Glutamatergic neuron (in vitro differentiated cells): Measurements from ENCODE around the gene CXorf49. TPM values are rescaled to one million over a fixed set of nuclear protein-coding genes. Genes with fewer than 3 reads are reported as not detected.
"Not testable (repeated sequence)": the region's sequence is repeated elsewhere in the genome, so short reads cannot be mapped to it uniquely, and the experiment has no call there.

Experiments
- DNase-seq: peaks from one replicate; pipeline ENCODE4 v3.0.0; 2022
- H3K27ac Mint-ChIP-seq: one replicate; pipeline ENCODE4 v1.8.0; 2020; ENCODE audit warnings: mild to moderate bottlenecking, mixed read lengths, inconsistent platforms; ENCODE audit not compliant: unreplicated experiment
- H3K27me3 Mint-ChIP-seq: one replicate; pipeline ENCODE4 v1.8.0; 2020; ENCODE audit warnings: mild to moderate bottlenecking, moderate library complexity, mixed read lengths, inconsistent platforms; ENCODE audit not compliant: unreplicated experiment
- H3K36me3 Mint-ChIP-seq: one replicate; pipeline ENCODE4 v1.8.0; 2020; ENCODE audit warnings: mild to moderate bottlenecking, mixed read lengths, inconsistent platforms; ENCODE audit not compliant: unreplicated experiment
- H3K4me1 Mint-ChIP-seq: one replicate; pipeline ENCODE4 v1.8.0; 2020; ENCODE audit warnings: mild to moderate bottlenecking, low read depth, mixed read lengths, inconsistent platforms; ENCODE audit not compliant: unreplicated experiment
- H3K4me3 Mint-ChIP-seq: one replicate; pipeline ENCODE4 v1.8.0; 2020; ENCODE audit warnings: mild to moderate bottlenecking, mixed read lengths, inconsistent platforms; ENCODE audit not compliant: unreplicated experiment
- H3K9me3 Mint-ChIP-seq: one replicate; pipeline ENCODE4 v1.8.0; 2020; ENCODE audit warnings: mild to moderate bottlenecking, moderate library complexity, mixed read lengths, inconsistent platforms; ENCODE audit not compliant: unreplicated experiment
- total RNA-seq: library from RNA; stranded (reverse); fragmentation: NEBNext Ultra II Directional; extraction: Animal tissue kit (Norgen Biotek cat#: 25700); gene quantifications from one replicate; pipeline ENCODE4 v1.2.1, GENCODE V29; 2021; ENCODE audit not compliant: unreplicated experiment
- TF ChIP-seq, protein P1 (sequence below): fragments of 200-600 bp; sonication (generic); IDR thresholded peaks from one replicate; pipeline ENCODE4 v1.5.0; 2021; ENCODE audit not compliant: partially characterized antibody, unreplicated experiment

Gene CXorf49
- total RNA-seq, 1 donor from 2014 or later = not detected

DNA sequence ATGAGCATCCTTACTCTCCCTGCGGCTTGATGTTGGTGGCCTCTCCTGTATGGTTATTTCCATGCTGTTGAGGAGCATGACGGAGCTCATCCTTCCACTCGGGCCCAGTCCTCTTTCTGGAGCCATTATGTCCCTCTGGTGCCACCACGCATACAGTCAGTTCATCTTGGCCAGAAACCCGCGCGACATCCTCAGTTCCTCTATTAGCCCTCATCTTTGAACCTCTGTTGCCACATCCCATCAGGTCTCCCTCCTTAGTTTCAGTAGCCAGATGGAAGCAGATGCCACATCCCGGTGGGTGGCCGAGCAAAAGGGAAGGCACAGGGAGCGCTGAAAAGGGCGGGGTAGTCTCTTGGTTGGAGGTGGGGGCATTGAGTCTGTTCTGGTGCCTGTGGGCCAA lies 46.1 kb downstream of the CXorf49 start:
- H3K27ac Mint-ChIP-seq = no peak overlapping the region
- H3K4me3 Mint-ChIP-seq = no peak overlapping the region
- peaks cover 2% of the 10 kb centered on the region for H3K9me3 Mint-ChIP-seq
- H3K27me3 Mint-ChIP-seq = no peaks in the 10 kb centered on the region
- H3K4me1 Mint-ChIP-seq = peaks cover 4% of the 10 kb centered on the region
- no peaks in the 10 kb centered on the region for H3K36me3 Mint-ChIP-seq
- TF ChIP-seq, protein P1, sequence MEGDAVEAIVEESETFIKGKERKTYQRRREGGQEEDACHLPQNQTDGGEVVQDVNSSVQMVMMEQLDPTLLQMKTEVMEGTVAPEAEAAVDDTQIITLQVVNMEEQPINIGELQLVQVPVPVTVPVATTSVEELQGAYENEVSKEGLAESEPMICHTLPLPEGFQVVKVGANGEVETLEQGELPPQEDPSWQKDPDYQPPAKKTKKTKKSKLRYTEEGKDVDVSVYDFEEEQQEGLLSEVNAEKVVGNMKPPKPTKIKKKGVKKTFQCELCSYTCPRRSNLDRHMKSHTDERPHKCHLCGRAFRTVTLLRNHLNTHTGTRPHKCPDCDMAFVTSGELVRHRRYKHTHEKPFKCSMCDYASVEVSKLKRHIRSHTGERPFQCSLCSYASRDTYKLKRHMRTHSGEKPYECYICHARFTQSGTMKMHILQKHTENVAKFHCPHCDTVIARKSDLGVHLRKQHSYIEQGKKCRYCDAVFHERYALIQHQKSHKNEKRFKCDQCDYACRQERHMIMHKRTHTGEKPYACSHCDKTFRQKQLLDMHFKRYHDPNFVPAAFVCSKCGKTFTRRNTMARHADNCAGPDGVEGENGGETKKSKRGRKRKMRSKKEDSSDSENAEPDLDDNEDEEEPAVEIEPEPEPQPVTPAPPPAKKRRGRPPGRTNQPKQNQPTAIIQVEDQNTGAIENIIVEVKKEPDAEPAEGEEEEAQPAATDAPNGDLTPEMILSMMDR = no peak
- DNase-seq = no peak

DNA sequence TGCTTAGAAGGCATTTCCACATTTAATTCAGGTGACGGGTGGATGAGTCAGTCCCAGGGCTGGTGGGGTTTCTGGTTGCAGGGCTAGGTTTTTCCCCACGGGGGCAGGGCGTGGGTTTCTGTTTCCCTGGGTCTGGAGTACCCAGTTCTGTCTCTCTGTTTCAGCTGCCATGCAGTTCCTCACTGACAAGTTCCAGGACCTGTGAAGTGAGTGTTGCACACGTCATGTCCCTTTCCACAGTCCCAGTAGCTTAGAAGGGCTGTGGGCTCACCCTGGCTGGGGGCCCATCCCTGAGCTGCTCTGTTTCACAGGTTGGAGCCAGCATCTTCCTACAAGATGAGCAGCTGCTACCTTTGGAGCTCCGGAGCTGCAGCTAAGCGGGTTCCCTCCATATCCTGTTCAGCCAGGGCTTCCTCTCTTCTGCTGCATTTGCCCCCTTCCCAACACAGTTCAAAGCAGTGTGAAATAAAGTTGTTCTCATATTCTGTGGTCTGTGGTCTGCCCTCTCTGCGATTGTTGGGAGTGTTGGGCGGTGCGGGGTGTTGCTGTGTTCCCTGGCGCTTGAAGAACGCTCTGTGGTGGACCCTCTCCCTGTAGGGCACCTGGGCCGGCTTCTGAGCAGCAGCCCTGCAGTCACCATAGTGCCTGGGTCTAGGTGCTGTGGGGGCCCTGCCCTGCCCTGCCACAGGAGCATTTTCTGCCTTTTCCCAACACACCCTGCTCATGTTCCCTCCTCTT lies 46.9 kb downstream of the CXorf49 start:
- no peak for DNase-seq
- TF ChIP-seq, protein P1 = no peak
- no peaks in the 10 kb centered on the region for H3K27me3 Mint-ChIP-seq
- H3K9me3 Mint-ChIP-seq = peaks cover 2% of the 10 kb centered on the region
- no peak overlapping the region for H3K4me3 Mint-ChIP-seq
- no peak overlapping the region for H3K27ac Mint-ChIP-seq
- no peaks in the 10 kb centered on the region for H3K36me3 Mint-ChIP-seq
- H3K4me1 Mint-ChIP-seq = peaks cover 4% of the 10 kb centered on the region

DNA sequence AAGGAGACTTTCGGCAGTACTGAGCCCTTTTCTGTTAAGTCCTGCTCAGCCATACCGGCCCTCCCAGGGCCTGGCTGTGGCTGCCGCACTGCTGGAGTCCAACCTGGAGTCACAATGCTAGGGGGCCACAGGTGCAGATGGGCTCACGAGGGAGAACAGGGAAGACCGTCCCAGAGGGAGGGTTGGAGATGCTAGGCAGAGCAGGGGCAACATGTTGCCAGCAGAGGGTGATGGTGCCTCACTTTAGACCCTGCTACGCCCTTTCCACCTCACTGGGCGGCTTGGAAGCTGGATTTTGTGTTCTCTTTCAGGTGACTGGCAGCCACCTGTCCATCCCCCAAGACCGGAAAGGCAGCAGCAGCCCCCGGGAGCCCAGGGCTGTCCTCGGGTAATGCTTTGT lies 48.1 kb downstream of the CXorf49 start:
- not testable (repeated sequence) for H3K4me3 Mint-ChIP-seq, H3K27me3 Mint-ChIP-seq

DNA sequence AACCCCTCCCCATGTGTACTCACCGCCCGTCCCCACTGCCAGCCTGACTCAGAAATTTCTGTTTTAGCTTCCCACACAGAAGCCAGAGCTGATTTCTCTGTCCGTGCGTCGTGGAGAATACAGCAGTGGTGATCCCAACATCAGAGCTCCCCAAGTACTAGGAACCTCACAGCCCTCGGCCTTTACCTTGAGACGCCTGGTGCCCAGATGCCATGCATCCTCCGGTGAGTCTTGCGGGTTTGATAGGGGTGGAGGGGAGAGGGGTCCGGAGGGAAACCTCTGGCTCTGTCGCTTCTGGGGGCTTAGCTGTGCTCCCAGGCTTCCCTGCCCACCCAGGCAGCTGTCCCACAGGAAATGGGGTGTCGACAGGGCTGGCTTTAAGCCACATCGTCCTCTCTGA lies 48.6 kb downstream of the CXorf49 start:
- H3K27me3 Mint-ChIP-seq = no peaks in the 10 kb centered on the region
- peaks cover 4% of the 10 kb centered on the region for H3K4me1 Mint-ChIP-seq
- H3K4me3 Mint-ChIP-seq = no peak overlapping the region
- H3K27ac Mint-ChIP-seq = no peak overlapping the region
- H3K9me3 Mint-ChIP-seq = peaks cover 2% of the 10 kb centered on the region
- no peak for DNase-seq
- H3K36me3 Mint-ChIP-seq = no peaks in the 10 kb centered on the region
- TF ChIP-seq, protein P1 = no peak

More for the DNA sequence above, 48.1 kb downstream of the CXorf49 start:
- not testable (repeated sequence) for H3K9me3 Mint-ChIP-seq, H3K36me3 Mint-ChIP-seq, H3K27ac Mint-ChIP-seq, H3K4me1 Mint-ChIP-seq
- peak; percentile 44 for DNase-seq

DNA sequence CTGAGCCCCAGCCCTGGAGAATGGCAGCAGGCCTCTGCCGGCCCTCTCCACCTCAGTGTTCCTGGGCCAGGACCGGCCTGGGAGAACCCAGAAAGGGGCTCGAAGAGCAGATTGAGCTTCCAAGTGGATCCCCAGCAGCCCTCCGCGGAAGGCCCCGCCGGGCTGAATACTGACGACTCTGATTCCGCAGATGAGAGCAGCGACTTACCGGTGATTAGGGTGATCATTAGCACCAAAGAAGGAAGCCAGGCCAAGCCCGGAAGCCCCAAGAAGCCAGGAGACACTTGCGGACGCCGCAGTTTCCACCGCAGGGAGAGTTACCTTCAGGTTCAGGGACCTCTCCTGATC lies 49.9 kb downstream of the CXorf49 start:
- DNase-seq = no peak
- H3K27ac Mint-ChIP-seq = no peak overlapping the region
- no peaks in the 10 kb centered on the region for H3K36me3 Mint-ChIP-seq
- TF ChIP-seq, protein P1 = no peak
- H3K9me3 Mint-ChIP-seq = peaks cover 2% of the 10 kb centered on the region
- no peak overlapping the region for H3K4me3 Mint-ChIP-seq
- H3K27me3 Mint-ChIP-seq = no peaks in the 10 kb centered on the region
- H3K4me1 Mint-ChIP-seq = peaks cover 4% of the 10 kb centered on the region
